PC-9 (cell line): ENCODE measurements around the gene C2CD2. TPM values are rescaled to one million over a fixed set of nuclear protein-coding genes. Genes with fewer than 3 reads are reported as not detected.

Experiments
- BruUV-seq: library from RNA; stranded (reverse); fragments of 400-500 nt; replicated peaks from 2 replicates; lab custom pipeline; 2021; lab: Mats Ljungman, UMichigan
- CTCF ChIA-PET: fragments of 300-600 bp; sonication (Branson Sonifier 250); formaldehyde crosslinking; loops from one replicate; lab custom pipeline; 2022; ENCODE audit warnings: antibody characterized with exemption; lab: Charles Lee
- POLR2A ChIA-PET: fragments of 300-600 bp; sonication (Branson Sonifier 250); formaldehyde crosslinking; loops from one replicate; lab custom pipeline; 2022; ENCODE audit warnings: antibody characterized with exemption; ENCODE audit not compliant: unreplicated experiment; lab: Charles Lee
- DNase-seq, 2 experiments: peaks; one replicate each; pipeline versions ENCODE4 v3.0.0 to v3.0.0-alpha.2; 2015 to 2022; ENCODE audit warnings: mixed read lengths in 1 of 2
- H2AFZ ChIP-seq: fragments of 200-600 bp; sonication (generic); 2 replicates; pipeline ENCODE4 v1.8.1; 2017; ENCODE audit warnings: antibody characterized with exemption
- H3F3A ChIP-seq: fragments of 200-600 bp; sonication (generic); 2 replicates; pipeline ENCODE4 v1.8.1; 2017; ENCODE audit warnings: antibody characterized with exemption, mild to moderate bottlenecking, low read depth; ENCODE audit not compliant: insufficient read depth
- H3K27ac ChIP-seq: fragments of 200-600 bp; sonication (generic); 2 replicates; pipeline ENCODE4 v1.6.1; 2016; ENCODE audit warnings: mixed run types
- H3K27me3 ChIP-seq: fragments of 200-600 bp; sonication (generic); 2 replicates; pipeline ENCODE4 v1.6.1; 2016; ENCODE audit warnings: low read depth, mixed run types; ENCODE audit not compliant: insufficient read depth
- H3K36me3 ChIP-seq: fragments of 200-600 bp; sonication (generic); 2 replicates; pipeline ENCODE4 v1.6.1; 2016; ENCODE audit warnings: low read depth, mixed run types
- H3K4me1 ChIP-seq: fragments of 200-600 bp; sonication (generic); replicated peaks from 2 replicates; pipeline ENCODE4 v1.6.1; 2016; ENCODE audit warnings: mixed run types; ENCODE audit not compliant: insufficient read depth
- H3K4me2 ChIP-seq: fragments of 200-600 bp; sonication (generic); 2 replicates; pipeline ENCODE4 v1.6.1; 2017; ENCODE audit warnings: mixed run types
- H3K4me3 ChIP-seq: fragments of 200-600 bp; sonication (generic); 2 replicates; pipeline ENCODE4 v1.6.1; 2016; ENCODE audit warnings: mixed run types
- H3K79me2 ChIP-seq: fragments of 200-600 bp; sonication (generic); 2 replicates; pipeline ENCODE4 v1.6.1; 2017; ENCODE audit warnings: low read depth, mixed run types
- H3K9me2 ChIP-seq: fragments of 200-600 bp; sonication (generic); 2 replicates; pipeline ENCODE4 v1.8.1; 2017; ENCODE audit warnings: mild to moderate bottlenecking; ENCODE audit not compliant: insufficient read depth
- H3K9me3 ChIP-seq: fragments of 200-600 bp; sonication (generic); 2 replicates; pipeline ENCODE4 v1.8.1; 2016; ENCODE audit warnings: low read depth; ENCODE audit not compliant: insufficient read depth
- H4K20me1 ChIP-seq: fragments of 200-600 bp; sonication (generic); 2 replicates; pipeline ENCODE4 v1.8.1; 2017; ENCODE audit not compliant: insufficient read depth
- CTCF ChIP-seq: fragments of 200-600 bp; sonication (generic); conservative IDR thresholded peaks from 2 replicates; pipeline ENCODE4 v1.6.1; 2017; ENCODE audit warnings: mixed run types, antibody characterized with exemption, mild to moderate bottlenecking, moderate library complexity
- EZH2 ChIP-seq: fragments of 200-600 bp; sonication (generic); IDR thresholded peaks from 2 replicates; pipeline ENCODE4 v1.8.0; 2017; ENCODE audit warnings: antibody characterized with exemption, low read depth
- intact Hi-C: fragments of 100-400 bp; cut with micrococcal nuclease; formaldehyde crosslinking; loops from one replicate; pipeline ENCODE4 v1.10.0; 2022; ENCODE audit not compliant: unreplicated experiment
- total RNA-seq: library from RNA; stranded (reverse); gene quantifications from 2 replicates; pipeline ENCODE4 v1.2.3, GENCODE V29; 2021

The C2CD2 gene
- total RNA-seq, 1 experiment from 2014 or later, result 26.8 TPM

- TF ChIP-seq CTCF (no peak), EZH2 (no peak)
- no peaks in the 10 kb centered on the region for H3K4me1 ChIP-seq
- BruUV-seq, result no TSS peak
- H3K27ac ChIP-seq, result no peak overlapping the region
- H3K27me3 ChIP-seq, result no peaks in the 10 kb centered on the region
- intact Hi-C loops, result no loop called here
- no peak overlapping the region for H2AFZ ChIP-seq
- ChIA-PET POLR2A (no interaction called here), CTCF (no interaction called here)
- H3K4me2 ChIP-seq, result no peak overlapping the region
- no peaks in the 10 kb centered on the region for H3K79me2 ChIP-seq
- no peaks in the 10 kb centered on the region for H3K9me2 ChIP-seq
- no peaks in the 10 kb centered on the region for H3K9me3 ChIP-seq
- H4K20me1 ChIP-seq, result no peaks in the 10 kb centered on the region
- H3F3A ChIP-seq, result no peaks in the 10 kb centered on the region
- DNase-seq, result no peak
- no peaks in the 10 kb centered on the region for H3K36me3 ChIP-seq
- no peak overlapping the region for H3K4me3 ChIP-seq
Observed at GRCh38 chr21:41979751-41980369, 26.0 kb upstream of the C2CD2 start.

DNA sequence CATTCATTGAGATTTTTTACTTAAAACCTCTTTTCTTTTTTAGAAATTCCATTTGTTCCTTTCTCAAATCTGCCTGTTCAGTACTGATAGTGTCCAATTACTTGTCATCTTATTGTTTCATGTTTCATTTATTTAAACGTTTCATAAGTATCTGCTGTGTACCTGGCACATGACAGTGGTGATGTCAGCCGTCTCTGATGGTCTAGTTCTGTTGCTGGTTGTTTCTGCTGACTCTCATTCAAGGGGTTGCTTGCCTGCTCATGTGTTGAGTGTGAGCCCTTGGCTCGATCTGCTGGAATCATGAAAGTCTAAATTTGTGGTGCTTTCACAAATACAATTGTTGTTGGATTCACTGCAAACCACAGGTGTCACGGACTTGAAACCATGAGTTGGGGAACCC is 25.5 kb upstream of the C2CD2 start:
- H3K4me2 ChIP-seq, result no peak overlapping the region
- H3K27ac ChIP-seq, result no peak overlapping the region
- H3K79me2 ChIP-seq, result no peaks in the 10 kb centered on the region
- CTCF ChIA-PET, result no interaction called here
- no peak for TF ChIP-seq CTCF
- no peak for TF ChIP-seq EZH2
- no peak for DNase-seq
- H3F3A ChIP-seq, result no peaks in the 10 kb centered on the region
- H3K36me3 ChIP-seq, result no peaks in the 10 kb centered on the region
- no peaks in the 10 kb centered on the region for H3K4me1 ChIP-seq
- H3K27me3 ChIP-seq, result no peaks in the 10 kb centered on the region
- H4K20me1 ChIP-seq, result no peaks in the 10 kb centered on the region
- no peak overlapping the region for H2AFZ ChIP-seq
- H3K9me3 ChIP-seq, result no peaks in the 10 kb centered on the region
- H3K4me3 ChIP-seq, result no peak overlapping the region
- POLR2A ChIA-PET, result no interaction called here
- intact Hi-C loops, result no loop called here
- H3K9me2 ChIP-seq, result no peaks in the 10 kb centered on the region
- no TSS peak for BruUV-seq

DNA sequence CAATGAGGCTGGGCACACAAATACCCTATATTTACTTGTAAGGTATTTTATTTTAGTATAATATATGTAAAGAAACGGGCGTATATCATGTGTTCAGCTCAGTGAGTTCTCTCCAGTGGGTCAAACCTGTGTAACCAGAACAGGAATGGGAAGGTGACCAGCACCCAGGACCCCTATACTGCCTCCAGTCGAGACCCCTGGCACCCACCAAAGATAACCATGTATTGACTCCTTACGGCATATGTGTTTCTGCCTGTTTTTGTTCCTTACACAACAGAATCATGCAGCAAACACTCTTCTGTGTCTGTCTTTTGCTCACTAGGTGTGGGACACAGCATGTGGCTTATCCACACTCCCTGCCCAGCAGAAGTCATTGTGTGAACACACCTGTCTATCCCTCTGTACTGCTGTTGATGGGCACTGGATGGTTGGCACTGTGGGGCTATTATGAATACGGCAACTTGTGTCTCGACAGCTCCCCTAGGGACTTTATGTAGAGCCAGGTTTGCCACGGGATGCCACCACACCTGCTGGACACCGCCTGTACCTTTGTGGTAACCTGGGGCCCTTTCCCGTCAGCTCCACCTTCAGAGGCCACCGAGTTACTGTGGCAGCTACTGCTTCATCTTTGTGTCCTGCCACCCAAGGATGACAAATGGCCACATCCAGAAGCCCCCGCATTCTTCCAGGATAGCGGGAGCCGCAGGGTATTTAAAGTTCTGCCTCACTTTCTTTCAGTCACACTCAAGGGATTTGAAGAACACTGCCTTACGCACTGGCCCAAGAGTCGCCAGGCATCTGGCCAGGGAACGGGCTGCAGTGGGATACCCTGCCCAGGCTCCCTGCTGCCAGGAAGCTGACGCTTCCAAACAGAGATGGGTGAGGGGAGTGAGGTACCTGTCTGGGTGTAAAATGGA is 23.5 kb upstream of the C2CD2 start:
- POLR2A ChIA-PET, result no interaction called here
- intact Hi-C loops, result no loop called here
- CTCF ChIA-PET, result no interaction called here
- Histone ChIP-seq H4K20me1 (no peaks in the 10 kb centered on the region), H3K4me2 (no peak overlapping the region), H3K27ac (no peak overlapping the region), H3K4me1 (no peaks in the 10 kb centered on the region), H3F3A (no peaks in the 10 kb centered on the region), H3K9me2 (no peaks in the 10 kb centered on the region), H3K27me3 (no peaks in the 10 kb centered on the region), H3K79me2 (no peaks in the 10 kb centered on the region), H2AFZ (no peak overlapping the region), H3K9me3 (no peaks in the 10 kb centered on the region), H3K36me3 (no peaks in the 10 kb centered on the region), H3K4me3 (no peak overlapping the region)
- TF ChIP-seq EZH2 (no peak), CTCF (no peak)
- no peak for DNase-seq
- no TSS peak for BruUV-seq
